Mammary epithelial cell (primary cell): ENCODE data around the gene GPANK1.

ENCODE experiments used
- CTCF ChIP-seq, 2 donors: IDR thresholded peaks in 1 of 2; conservative IDR thresholded peaks in 1 of 2; 2 replicates each; pipeline ENCODE4 v1.5.1; 2011 to 2012; ENCODE audit warnings: inconsistent platforms in 2 of 2, low read length in 2 of 2, mild to moderate bottlenecking in 2 of 2, control low read depth in 1 of 2, low read depth in 1 of 2; ENCODE audit not compliant: insufficient read depth in 1 of 2; ENCODE audit errors: extremely low read depth in 1 of 2
- EZH2 ChIP-seq: IDR thresholded peaks from 2 replicates; pipeline ENCODE4 v1.6.1; 2012; ENCODE audit warnings: low read length, inconsistent platforms, borderline replicate concordance

GRCh38 chr6:31677955-31678354 lies 13.2 kb upstream of the GPANK1 start:
- TF ChIP-seq CTCF (conservative IDR thresholded peaks at IDR 0.05 in 1 of 2, IDR thresholded peaks at IDR 0.05 in 1 of 2; ENCODE audit: extremely low read depth in 1 of 2, insufficient read depth in 1 of 2, low read depth in 1 of 2, low read length in 2 of 2): no peak
- TF ChIP-seq EZH2: no peak
